ENCODE results near the gene PSPH. TPM values are rescaled to one million over a fixed set of nuclear protein-coding genes. Genes with fewer than 3 reads are reported as not detected.

The PSPH gene
- total and polyA plus RNA-seq, 2 donors: 6.9 to 19.9 TPM

DNA sequence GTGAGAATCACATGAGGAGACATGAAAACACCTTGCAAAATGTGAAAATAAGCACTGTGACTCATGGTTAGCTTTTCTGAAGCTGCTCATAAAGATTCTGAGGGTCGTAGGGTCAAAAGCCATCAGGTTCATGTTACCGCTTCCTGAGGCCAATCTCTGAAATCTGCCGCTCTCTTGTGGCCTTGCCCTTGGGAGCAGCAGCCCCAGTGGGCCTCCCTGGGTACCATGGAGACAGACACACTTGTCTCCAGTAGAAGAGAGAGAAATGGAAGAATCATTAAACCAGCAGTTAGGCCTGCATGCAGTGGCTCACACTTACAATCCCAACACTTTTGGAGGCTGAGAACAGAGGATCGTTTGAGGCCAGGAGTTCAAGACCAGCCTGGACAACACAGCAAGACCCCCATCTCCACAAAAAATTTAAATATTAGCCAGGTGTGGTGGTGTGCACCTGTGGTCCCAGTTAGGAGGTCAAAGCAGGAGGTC, 44.0 kb downstream of the PSPH start:
- DNase-seq (ENCODE audit: extremely low spot score): no peak
- Histone ChIP-seq H3K4me1 (ENCODE audit: insufficient read depth) (peaks cover 2% of the 10 kb centered on the region), H3K27ac (ENCODE audit: low read depth) (no peak overlapping the region), H3K4me3 (ENCODE audit: low read depth, low read length) (no peak overlapping the region), H3K36me3 (ENCODE audit: insufficient read depth) (no peaks in the 10 kb centered on the region)
- 73% methylated on average over 4 of the region's 4 CpGs for WGBS

DNA sequence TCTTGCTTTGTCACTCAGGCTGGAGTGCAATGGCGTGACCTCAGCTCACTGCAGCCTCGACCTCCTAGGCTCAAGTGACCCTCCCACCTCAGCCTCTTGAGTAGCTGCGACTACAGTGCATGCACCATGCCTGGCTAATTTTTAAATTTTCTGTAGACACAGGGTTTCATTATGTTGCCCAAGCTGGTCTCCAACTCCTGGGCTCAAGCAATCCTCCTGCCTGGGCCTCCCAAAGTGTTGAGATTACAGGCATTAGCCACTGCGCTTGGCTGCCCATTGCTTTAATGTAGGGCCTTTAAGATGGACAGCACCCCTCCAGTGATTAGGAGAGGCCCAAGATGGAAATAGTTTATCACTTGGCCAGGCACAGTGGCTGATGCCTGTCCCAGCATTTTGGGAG, 47.5 kb downstream of the PSPH start:
- Histone ChIP-seq H3K27ac (ENCODE audit: low read depth) (no peak overlapping the region), H3K36me3 (ENCODE audit: insufficient read depth) (no peaks in the 10 kb centered on the region), H3K4me3 (ENCODE audit: low read depth, low read length) (no peak overlapping the region), H3K4me1 (ENCODE audit: insufficient read depth) (peaks cover 2% of the 10 kb centered on the region)
- WGBS: 90% methylated on average over 4 of the region's 4 CpGs
- no peak for DNase-seq (ENCODE audit: extremely low spot score)

DNA sequence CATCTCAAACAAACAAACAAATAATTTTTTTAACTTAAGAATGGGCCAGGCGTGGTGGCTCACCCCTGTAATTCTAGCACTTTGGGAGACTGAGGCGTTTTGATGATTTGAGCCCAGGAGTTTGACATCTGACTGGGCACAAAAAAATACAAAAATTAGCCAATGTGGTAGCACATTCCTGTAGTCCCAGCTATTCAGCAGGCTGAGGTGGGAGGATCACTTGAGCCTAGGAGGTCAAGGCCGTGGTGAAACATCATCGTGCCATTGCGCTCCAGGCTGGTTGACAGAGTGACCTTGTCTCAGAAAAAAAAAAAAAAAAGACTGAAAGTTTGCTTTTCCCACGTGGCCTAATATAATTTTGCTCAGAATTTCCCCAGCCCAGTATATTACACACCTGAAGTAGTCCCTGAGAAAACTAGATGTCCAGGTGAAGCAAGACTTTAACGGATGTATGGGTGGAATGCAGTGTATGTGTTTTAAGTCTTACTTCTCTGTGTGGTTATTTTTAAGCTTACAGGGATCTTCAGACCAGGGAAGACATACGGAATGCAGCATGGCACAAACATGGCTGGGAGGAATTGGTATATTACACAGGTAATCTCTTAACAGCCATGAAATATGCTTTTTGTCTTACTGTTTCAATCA, 54.3 kb downstream of the PSPH start:
- Histone ChIP-seq H3K36me3 (ENCODE audit: insufficient read depth) (peaks cover 6% of the 10 kb centered on the region), H3K4me3 (ENCODE audit: low read depth, low read length) (no peak overlapping the region), H3K27ac (ENCODE audit: low read depth) (no peak overlapping the region), H3K4me1 (ENCODE audit: insufficient read depth) (no peaks in the 10 kb centered on the region)
- WGBS: 91% methylated on average over 8 of the region's 8 CpGs
- DNase-seq (ENCODE audit: extremely low spot score): no peak

- 94% methylated on average over 3 of the region's 3 CpGs for WGBS
- H3K4me1 ChIP-seq (ENCODE audit: insufficient read depth): no peaks in the 10 kb centered on the region
- H3K36me3 ChIP-seq (ENCODE audit: insufficient read depth): peaks cover 6% of the 10 kb centered on the region
- no peak for DNase-seq (ENCODE audit: extremely low spot score)
- no peak overlapping the region for H3K4me3 ChIP-seq (ENCODE audit: low read depth, low read length)
- no peak overlapping the region for H3K27ac ChIP-seq (ENCODE audit: low read depth)
Measured at GRCh38 chr7:55992346-55992745, 58.9 kb downstream of the PSPH start.

DNA sequence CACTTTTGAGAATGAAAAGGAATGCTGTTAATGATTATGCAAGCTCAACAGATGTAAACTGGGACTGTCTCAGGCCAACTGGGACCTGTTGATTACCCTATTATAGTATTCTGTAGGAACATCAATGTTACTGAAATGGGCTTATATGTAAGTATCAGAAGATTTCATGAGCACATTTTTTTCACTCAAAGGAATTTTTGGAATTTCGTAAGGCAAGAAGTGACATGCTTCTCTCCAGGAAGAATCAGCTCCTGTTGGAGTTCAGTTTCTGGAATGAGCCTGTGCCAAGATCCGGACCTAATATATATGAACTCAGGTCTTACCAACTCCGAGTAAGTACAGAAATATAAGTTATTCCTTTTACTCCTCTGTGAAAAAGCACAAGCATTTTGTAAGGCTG, 67.7 kb downstream of the PSPH start:
- no peak overlapping the region for H3K4me3 ChIP-seq (ENCODE audit: low read depth, low read length)
- H3K36me3 ChIP-seq (ENCODE audit: insufficient read depth): peaks cover 7% of the 10 kb centered on the region
- no peak overlapping the region for H3K27ac ChIP-seq (ENCODE audit: low read depth)
- no peaks in the 10 kb centered on the region for H3K4me1 ChIP-seq (ENCODE audit: insufficient read depth)
- DNase-seq (ENCODE audit: extremely low spot score): no peak
- WGBS: 88% methylated on average over 3 of the region's 3 CpGs

DNA sequence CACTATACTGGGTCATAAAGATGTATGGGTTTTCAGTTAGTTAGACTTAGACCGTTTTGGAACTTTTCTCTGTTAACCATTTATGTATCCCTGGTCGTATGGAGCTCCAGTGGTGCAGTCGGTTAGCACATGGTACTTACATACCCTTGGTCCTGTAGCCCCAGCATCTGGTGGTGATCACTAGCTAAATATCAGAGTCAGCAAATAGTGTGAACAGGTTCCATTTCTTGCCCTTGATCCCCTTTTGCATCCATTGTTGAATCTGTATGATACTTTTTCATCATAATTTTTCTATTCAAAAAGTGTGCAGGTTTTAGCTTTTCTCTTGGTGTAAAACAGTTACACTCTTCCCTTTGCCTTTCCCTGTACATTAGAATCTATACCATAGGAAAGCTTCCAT, 71.0 kb downstream of the PSPH start:
- Histone ChIP-seq H3K4me1 (ENCODE audit: insufficient read depth) (no peaks in the 10 kb centered on the region), H3K27ac (ENCODE audit: low read depth) (no peak overlapping the region), H3K4me3 (ENCODE audit: low read depth, low read length) (no peak overlapping the region), H3K36me3 (ENCODE audit: insufficient read depth) (peaks cover 7% of the 10 kb centered on the region)
- no peak for DNase-seq (ENCODE audit: extremely low spot score)
- WGBS: 84% methylated on average over 3 of the region's 3 CpGs

GRCh38 chr7:55977831-55978230, 73.4 kb downstream of the PSPH start:
- Histone ChIP-seq H3K4me3 (ENCODE audit: low read depth, low read length) (no peak overlapping the region), H3K4me1 (ENCODE audit: insufficient read depth) (no peaks in the 10 kb centered on the region), H3K36me3 (ENCODE audit: insufficient read depth) (peaks cover 5% of the 10 kb centered on the region), H3K27ac (ENCODE audit: low read depth) (no peak overlapping the region)
- no peak for DNase-seq (ENCODE audit: extremely low spot score)
- WGBS: 43% methylated on average over 4 of the region's 4 CpGs

DNA sequence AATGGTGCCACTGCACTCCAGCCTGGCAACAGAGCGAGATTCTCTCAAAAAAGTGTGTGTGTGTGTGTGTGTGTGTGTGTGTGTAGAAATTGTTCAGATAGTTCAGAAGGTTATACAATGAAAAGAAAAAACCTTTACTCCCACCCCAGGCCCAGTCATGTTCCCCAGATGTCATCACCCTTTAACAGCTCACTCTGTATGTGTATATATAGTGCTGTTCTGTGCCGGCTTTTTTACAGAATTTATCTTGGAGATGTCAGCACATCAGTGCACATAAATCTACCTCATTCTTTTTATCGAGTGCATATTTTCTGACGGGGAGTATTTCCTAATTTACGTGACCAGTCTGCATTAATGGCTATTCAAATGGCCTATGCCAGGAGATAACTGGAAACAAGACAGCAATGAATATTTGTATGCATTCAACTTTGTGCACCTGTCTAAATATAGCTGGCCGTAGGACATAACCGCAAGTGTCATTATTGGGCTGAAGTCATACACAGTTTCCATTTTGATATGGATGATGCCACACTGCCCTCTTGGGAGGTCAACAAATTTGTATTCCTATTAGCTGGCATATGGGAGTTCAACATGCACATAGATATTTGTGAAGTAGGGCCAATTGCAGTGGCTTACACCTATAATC, 75.1 kb downstream of the PSPH start:
- H3K4me3 ChIP-seq (ENCODE audit: low read depth, low read length): no peak overlapping the region
- DNase-seq (ENCODE audit: extremely low spot score): no peak
- peaks cover 3% of the 10 kb centered on the region for H3K36me3 ChIP-seq (ENCODE audit: insufficient read depth)
- 55% methylated on average over 7 of the region's 7 CpGs for WGBS
- no peaks in the 10 kb centered on the region for H3K4me1 ChIP-seq (ENCODE audit: insufficient read depth)
- no peak overlapping the region for H3K27ac ChIP-seq (ENCODE audit: low read depth)

GRCh38 chr7:55973747-55974250, 77.4 kb downstream of the PSPH start:
- Histone ChIP-seq H3K36me3 (ENCODE audit: insufficient read depth) (no peaks in the 10 kb centered on the region), H3K4me1 (ENCODE audit: insufficient read depth) (no peaks in the 10 kb centered on the region), H3K4me3 (ENCODE audit: low read depth, low read length) (no peak overlapping the region), H3K27ac (ENCODE audit: low read depth) (no peak overlapping the region)
- WGBS: 95% methylated on average over 7 of the region's 7 CpGs
- DNase-seq (ENCODE audit: extremely low spot score): no peak

GRCh38 chr7:55970978-55971377, 80.3 kb downstream of the PSPH start:
- WGBS: 67% methylated on average over 8 of the region's 8 CpGs
- no peaks in the 10 kb centered on the region for H3K36me3 ChIP-seq (ENCODE audit: insufficient read depth)
- H3K27ac ChIP-seq (ENCODE audit: low read depth): no peak overlapping the region
- DNase-seq (ENCODE audit: extremely low spot score): no peak
- no peaks in the 10 kb centered on the region for H3K4me1 ChIP-seq (ENCODE audit: insufficient read depth)
- H3K4me3 ChIP-seq (ENCODE audit: low read depth, low read length): no peak overlapping the region

DNA sequence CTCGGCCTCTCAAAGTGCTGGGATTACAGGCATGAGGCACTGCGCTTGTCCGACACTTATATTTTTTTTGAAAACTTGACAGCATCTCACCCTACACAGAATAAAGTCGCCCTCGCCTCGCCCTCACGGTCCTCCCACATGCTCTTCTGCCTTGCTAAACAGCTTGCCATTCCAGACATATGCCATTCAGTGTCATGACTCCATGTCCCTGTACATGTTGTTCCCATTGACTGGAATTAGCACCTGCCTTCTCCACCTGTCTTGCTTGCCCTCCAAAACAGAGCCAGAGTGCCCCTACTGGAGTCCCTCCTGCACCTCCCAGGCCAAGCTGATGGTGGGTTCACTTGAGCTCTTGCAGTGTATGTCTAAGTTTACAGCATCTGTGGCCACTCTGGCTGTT, 80.7 kb downstream of the PSPH start:
- WGBS: 93% methylated on average over 7 of the region's 7 CpGs
- Histone ChIP-seq H3K36me3 (ENCODE audit: insufficient read depth) (no peaks in the 10 kb centered on the region), H3K4me3 (ENCODE audit: low read depth, low read length) (no peak overlapping the region), H3K4me1 (ENCODE audit: insufficient read depth) (no peaks in the 10 kb centered on the region), H3K27ac (ENCODE audit: low read depth) (no peak overlapping the region)
- no peak for DNase-seq (ENCODE audit: extremely low spot score)

- H3K4me1 ChIP-seq (ENCODE audit: insufficient read depth): no peaks in the 10 kb centered on the region
- no peak for DNase-seq (ENCODE audit: extremely low spot score)
- 90% methylated on average over 11 of the region's 11 CpGs for WGBS
- no peak overlapping the region for H3K27ac ChIP-seq (ENCODE audit: low read depth)
- H3K36me3 ChIP-seq (ENCODE audit: insufficient read depth): no peaks in the 10 kb centered on the region
- no peak overlapping the region for H3K4me3 ChIP-seq (ENCODE audit: low read depth, low read length)
Measured at GRCh38 chr7:55969391-55969790, 81.9 kb downstream of the PSPH start.

DNA sequence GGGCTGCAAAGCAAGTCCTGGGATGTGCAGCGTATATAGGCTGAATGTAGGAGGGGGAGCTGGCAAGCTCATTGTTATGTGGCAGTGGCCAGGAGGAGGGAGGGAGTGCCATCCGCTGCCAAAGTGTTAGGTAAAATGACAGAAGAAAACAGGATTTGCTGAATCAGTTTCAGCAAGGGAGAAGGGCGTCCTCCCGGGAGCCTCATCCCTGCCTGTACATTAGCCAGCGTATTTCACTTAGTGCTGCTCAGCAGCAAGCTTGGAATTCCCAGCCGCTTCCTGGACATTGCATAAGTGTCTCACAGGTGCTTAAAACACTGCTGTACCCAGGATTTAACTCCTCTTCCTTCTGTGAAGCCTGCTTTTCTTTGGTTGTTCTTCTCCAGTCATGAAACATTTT, 84.4 kb downstream of the PSPH start:
- Histone ChIP-seq H3K4me3 (ENCODE audit: low read depth, low read length) (no peak overlapping the region), H3K4me1 (ENCODE audit: insufficient read depth) (no peaks in the 10 kb centered on the region), H3K36me3 (ENCODE audit: insufficient read depth) (no peaks in the 10 kb centered on the region), H3K27ac (ENCODE audit: low read depth) (no peak overlapping the region)
- WGBS: 85% methylated on average over 6 of the region's 6 CpGs
- no peak for DNase-seq (ENCODE audit: extremely low spot score)

- no peaks in the 10 kb centered on the region for H3K4me1 ChIP-seq (ENCODE audit: insufficient read depth)
- H3K36me3 ChIP-seq (ENCODE audit: insufficient read depth): no peaks in the 10 kb centered on the region
- H3K27ac ChIP-seq (ENCODE audit: low read depth): no peak overlapping the region
- no peak overlapping the region for H3K4me3 ChIP-seq (ENCODE audit: low read depth, low read length)
- 56% methylated on average over 13 of the region's 13 CpGs for WGBS
- no peak for DNase-seq (ENCODE audit: extremely low spot score)
Measured at GRCh38 chr7:55965805-55966421, 85.3 kb downstream of the PSPH start.

Data from urinary bladder (tissue), 4 donors.